ENCODE results near the gene P2RY11.

- TF ChIP-seq POLR2A (IDR thresholded peaks at IDR 0.05), result no peak
- no peak for TF ChIP-seq CTCF (IDR thresholded peaks at IDR 0.05)
Measured at GRCh38 chr19:10120538-10121189, 9.2 kb downstream of the P2RY11 start.
